SK-N-SH treated with all-trans-retinoic acid at 6 μM for 48 hours (cell line): ENCODE data around the gene SMIM14.

Source experiments
- ARNTL ChIP-seq: fragments of 450-650 bp; formaldehyde crosslinking; IDR thresholded peaks from 2 replicates; pipeline ENCODE4 v1.5.0; 2020; ENCODE audit warnings: low read depth, mild to moderate bottlenecking, moderate library complexity, borderline replicate concordance
- BACH2 ChIP-seq: fragments of 250-450 bp; sonication (Bioruptor Pico); IDR thresholded peaks from 2 replicates; pipeline ENCODE4 v1.9.0; 2021; ENCODE audit warnings: mild to moderate bottlenecking, borderline replicate concordance
- CREB5 ChIP-seq: fragments of 250-450 bp; sonication (Bioruptor Pico); IDR thresholded peaks from 2 replicates; pipeline ENCODE4 v1.5.1; 2020; ENCODE audit warnings: low read depth, mild to moderate bottlenecking, moderate library complexity
- PATZ1 ChIP-seq: fragments of 250-450 bp; sonication (Bioruptor Pico); IDR thresholded peaks from 2 replicates; pipeline ENCODE4 v1.8.0; 2020; ENCODE audit warnings: mild to moderate bottlenecking, moderate library complexity, borderline replicate concordance
- TCF4 ChIP-seq: fragments of 250-450 bp; sonication (Bioruptor Pico); IDR thresholded peaks from 2 replicates; pipeline ENCODE4 v1.8.0; 2021; ENCODE audit warnings: mild to moderate bottlenecking, moderate library complexity, borderline replicate concordance
- ZFP3 ChIP-seq: fragments of 250-450 bp; sonication (Bioruptor Pico); IDR thresholded peaks from 2 replicates; pipeline ENCODE4 v1.5.0; 2020; ENCODE audit warnings: mild to moderate bottlenecking, moderate library complexity
- ZNF565 ChIP-seq: fragments of 450-650 bp; formaldehyde crosslinking; conservative IDR thresholded peaks from 2 replicates; pipeline ENCODE4 v1.5.0; 2020; ENCODE audit warnings: low read depth, mild to moderate bottlenecking, moderate library complexity

- TF ChIP-seq BACH2 (CRISPR knock-in tag) (no peak), TCF4 (CRISPR knock-in tag) (no peak), ZFP3 (CRISPR knock-in tag) (no peak), ZNF565 (CRISPR knock-in tag) (no peak), ARNTL (CRISPR knock-in tag) (no peak), CREB5 (CRISPR knock-in tag) (no peak), PATZ1 (CRISPR knock-in tag) (no peak)
Measured at GRCh38 chr4:39525822-39526690, 112.6 kb downstream of the SMIM14 start.
